Uterus (tissue), 2 donors: ENCODE results near the gene SLC4A4.

Experiments
- CTCF ChIP-seq, 4 experiments: fragments of 200-600 bp in 2 of 4; fragments of 450-650 bp in 2 of 4; sonication (generic) in 2 of 4; IDR thresholded peaks; one replicate each; pipeline ENCODE4 v1.5.1; 2016 to 2019; ENCODE audit warnings: antibody characterized with exemption in 4 of 4, mild to moderate bottlenecking in 2 of 4, moderate library complexity in 1 of 4
- POLR2A ChIP-seq, 2 donors: fragments of 450-650 bp; IDR thresholded peaks; one replicate each; pipeline ENCODE4 v1.6.1; 2016; ENCODE audit warnings: antibody characterized with exemption in 2 of 2, mild to moderate bottlenecking in 1 of 2, moderate library complexity in 1 of 2

GRCh38 chr4:71383984-71384383, 45.2 kb downstream of the SLC4A4 start:
- TF ChIP-seq CTCF (IDR thresholded peaks at IDR 0.05) (no peak), POLR2A (IDR thresholded peaks at IDR 0.05) (no peak)
